Measurements from ENCODE around the gene OSBPL8.

OSBPL8 gene

DNA sequence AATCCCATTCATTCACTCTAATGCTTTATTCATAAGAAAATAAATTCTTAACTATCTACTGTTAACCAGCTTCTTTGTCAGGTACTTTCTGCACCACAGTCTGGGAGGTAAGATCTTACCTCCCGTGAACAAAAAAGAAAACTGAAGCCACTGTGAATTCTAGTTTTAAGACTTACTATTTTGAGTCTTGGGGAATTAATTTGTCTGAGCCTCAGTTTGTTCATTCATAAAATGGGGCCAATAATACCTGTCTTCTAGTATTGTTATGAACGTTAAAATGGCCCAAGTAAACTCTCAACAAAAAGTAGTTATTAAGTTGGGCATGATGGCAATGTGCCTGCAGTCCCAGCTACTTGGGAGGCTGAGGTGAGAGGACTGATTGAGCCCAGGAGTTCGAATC, 151.9 kb downstream of the OSBPL8 start:
- no peak overlapping the region for H3K27ac ChIP-seq
- TF ChIP-seq, protein P1, sequence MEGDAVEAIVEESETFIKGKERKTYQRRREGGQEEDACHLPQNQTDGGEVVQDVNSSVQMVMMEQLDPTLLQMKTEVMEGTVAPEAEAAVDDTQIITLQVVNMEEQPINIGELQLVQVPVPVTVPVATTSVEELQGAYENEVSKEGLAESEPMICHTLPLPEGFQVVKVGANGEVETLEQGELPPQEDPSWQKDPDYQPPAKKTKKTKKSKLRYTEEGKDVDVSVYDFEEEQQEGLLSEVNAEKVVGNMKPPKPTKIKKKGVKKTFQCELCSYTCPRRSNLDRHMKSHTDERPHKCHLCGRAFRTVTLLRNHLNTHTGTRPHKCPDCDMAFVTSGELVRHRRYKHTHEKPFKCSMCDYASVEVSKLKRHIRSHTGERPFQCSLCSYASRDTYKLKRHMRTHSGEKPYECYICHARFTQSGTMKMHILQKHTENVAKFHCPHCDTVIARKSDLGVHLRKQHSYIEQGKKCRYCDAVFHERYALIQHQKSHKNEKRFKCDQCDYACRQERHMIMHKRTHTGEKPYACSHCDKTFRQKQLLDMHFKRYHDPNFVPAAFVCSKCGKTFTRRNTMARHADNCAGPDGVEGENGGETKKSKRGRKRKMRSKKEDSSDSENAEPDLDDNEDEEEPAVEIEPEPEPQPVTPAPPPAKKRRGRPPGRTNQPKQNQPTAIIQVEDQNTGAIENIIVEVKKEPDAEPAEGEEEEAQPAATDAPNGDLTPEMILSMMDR (conservative IDR thresholded peaks at IDR 0.05): no peak

DNA sequence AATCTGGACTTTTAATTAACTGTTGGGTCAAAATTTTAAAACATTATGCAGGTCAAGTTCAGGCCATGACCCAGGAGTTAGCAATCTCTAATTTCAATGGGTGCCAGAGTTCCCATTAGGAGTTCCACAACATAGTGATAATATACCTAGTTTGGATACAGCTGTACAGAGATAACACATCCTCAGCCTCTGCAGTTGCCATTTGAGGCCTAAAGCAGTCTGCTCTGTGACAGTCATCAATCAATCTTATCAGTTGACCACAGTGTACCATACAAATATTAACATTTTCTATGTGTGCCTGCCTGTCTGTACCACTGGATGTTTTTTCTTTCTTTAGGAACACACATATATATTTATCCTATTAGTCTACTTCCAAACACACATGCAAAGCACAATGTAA, 157.3 kb downstream of the OSBPL8 start:
- TF ChIP-seq, protein P1 (conservative IDR thresholded peaks at IDR 0.05): no peak
- H3K27ac ChIP-seq: no peak overlapping the region

GRCh38 chr12:76400136-76400535, 159.4 kb downstream of the OSBPL8 start:
- TF ChIP-seq, protein P1 (conservative IDR thresholded peaks at IDR 0.05): no peak
- H3K27ac ChIP-seq: no peak overlapping the region

DNA sequence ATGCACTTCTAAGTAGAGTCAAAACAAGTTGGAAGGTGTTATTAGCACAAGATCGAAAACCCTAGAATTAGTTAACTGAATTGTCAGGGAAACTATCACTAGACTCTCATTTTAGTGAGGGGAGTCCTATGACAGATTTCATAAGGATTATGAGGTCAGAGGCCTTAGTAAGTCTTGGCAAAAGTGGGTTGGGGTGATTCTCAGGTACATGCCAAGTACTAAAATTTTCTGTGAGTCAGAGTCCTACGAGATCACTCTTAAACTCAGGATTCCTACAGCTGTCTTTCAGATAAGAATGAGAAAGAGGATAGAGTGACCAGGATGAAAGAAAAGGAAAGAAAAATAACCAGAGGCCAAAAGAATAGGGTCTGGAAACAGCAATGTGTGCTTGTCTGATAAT, 160.5 kb downstream of the OSBPL8 start:
- H3K27ac ChIP-seq: no peak overlapping the region
- TF ChIP-seq, protein P1 (conservative IDR thresholded peaks at IDR 0.05): no peak

DNA sequence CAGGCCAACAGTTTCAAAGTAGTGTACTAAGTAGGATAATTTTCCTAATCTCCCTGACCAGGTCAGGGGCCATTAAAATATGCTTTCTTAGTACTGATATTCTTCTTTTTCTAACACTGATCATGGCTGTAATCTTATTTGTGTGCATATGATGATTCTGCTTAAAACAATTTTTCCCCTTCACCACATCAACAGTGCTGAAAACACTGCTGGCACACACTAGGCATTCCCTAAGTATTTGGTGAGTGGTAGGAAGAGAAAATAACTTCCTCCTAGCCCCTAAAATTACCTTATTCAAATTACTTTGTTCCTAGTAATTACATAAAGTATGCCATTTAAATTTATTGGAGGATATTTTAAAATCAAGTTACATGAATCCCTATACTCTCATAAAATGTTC, 161.5 kb downstream of the OSBPL8 start:
- H3K27ac ChIP-seq: no peak overlapping the region
- TF ChIP-seq, protein P1 (conservative IDR thresholded peaks at IDR 0.05): no peak

GRCh38 chr12:76391461-76391860, 168.1 kb downstream of the OSBPL8 start:
- TF ChIP-seq, protein P1 (conservative IDR thresholded peaks at IDR 0.05): no peak
- no peak overlapping the region for H3K27ac ChIP-seq

- H3K27ac ChIP-seq: no peak overlapping the region
- TF ChIP-seq, protein P1 (conservative IDR thresholded peaks at IDR 0.05): no peak
Observed at GRCh38 chr12:76387614-76388013, 172.0 kb downstream of the OSBPL8 start.

DNA sequence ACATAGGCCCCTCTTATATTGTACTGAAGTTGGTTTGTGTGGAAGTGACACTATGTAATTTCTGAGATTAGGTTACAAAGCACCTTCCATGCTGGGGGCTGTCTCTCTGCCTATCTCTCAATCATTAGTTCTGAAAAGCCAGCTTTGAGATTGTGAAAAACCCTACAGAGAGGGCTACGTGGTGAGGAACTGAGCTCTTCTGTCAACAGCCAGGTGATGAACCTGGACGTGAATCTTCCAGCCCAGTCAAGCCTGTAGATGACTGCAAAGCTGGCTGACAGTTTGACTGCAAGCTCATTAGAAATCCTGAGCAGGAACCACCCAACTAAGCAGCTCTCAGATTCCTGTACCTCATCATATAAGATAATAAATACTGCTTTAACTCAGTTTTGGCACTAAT, 175.0 kb downstream of the OSBPL8 start:
- H3K27ac ChIP-seq: no peak overlapping the region
- TF ChIP-seq, protein P1 (conservative IDR thresholded peaks at IDR 0.05): no peak
